Fibroblast of pulmonary artery (primary cell): ENCODE measurements around the gene KRTAP4-11.
"Not testable (repeated sequence)": the region's sequence is repeated elsewhere in the genome, so short reads cannot be mapped to it uniquely, and the experiment has no call there.

ENCODE experiments used
- DNase-seq: peaks from one replicate; pipeline ENCODE4 v3.0.0-alpha.2; 2010; ENCODE audit warnings: low read depth
- H3K4me3 ChIP-seq: replicated peaks from 2 replicates; pipeline ENCODE4 v1.5.1; 2011; ENCODE audit warnings: low read depth, mild to moderate bottlenecking, control low read depth, low read length, moderate library complexity
- TF ChIP-seq, protein P1 (sequence below): IDR thresholded peaks from 2 replicates; pipeline ENCODE4 v1.5.1; 2011; ENCODE audit warnings: mild to moderate bottlenecking, control low read depth, low read length, inconsistent platforms; ENCODE audit errors: missing control alignments

The KRTAP4-11 gene

DNA sequence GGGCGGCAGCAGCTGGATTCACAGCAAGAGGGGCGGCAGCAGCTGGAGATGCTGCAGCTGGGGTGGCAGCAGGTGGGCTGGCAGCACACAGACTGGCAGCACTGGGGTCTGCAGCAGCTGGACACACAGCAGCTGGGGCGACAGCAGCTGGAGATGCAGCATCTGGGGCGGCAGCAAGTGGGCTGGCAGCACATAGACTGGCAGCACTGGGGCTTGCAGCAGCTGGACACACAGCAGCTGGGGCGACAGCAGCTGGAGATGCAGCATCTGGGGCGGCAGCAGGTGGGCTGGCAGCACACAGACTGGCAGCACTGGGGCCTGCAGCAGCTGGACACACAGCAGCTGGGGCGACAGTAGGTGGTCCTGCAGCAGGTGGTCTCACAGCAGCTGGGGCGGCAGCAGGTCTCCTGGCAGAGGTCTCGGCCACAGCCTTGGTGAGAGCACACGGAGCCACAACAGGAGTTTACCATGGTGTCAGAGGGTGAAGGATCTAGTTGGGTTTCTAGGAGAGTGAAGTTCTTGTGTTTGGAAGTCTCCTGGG lies at the start of gene KRTAP4-11:
Gene KRTAP4-11 (minus strand): TSS at position 528 of the 541 bp plus-strand sequence. CDS start 58 bp downstream, at position 470.
- not testable (repeated sequence) for H3K4me3 ChIP-seq, DNase-seq

DNA sequence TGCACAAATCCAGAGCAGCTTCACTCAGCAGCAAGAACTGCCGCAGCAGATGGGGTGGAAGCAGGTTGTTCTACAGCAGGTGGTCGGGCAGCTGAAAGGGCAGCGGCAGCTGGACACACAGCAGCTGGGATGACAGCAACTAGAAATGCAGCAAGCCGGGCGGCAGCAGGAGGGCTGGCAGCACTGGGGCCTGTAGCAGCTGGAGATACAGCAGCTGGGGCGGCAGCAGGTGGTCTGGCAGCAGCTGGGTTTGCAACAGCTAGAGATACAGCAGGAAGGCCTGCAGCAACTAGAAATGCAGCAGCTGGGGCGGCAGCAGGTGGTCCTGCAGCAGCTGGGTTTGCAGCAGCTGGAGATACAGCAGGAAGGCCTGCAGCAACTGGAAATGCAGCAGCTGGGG lies 49.4 kb upstream of the KRTAP4-11 start:
- TF ChIP-seq, protein P1, sequence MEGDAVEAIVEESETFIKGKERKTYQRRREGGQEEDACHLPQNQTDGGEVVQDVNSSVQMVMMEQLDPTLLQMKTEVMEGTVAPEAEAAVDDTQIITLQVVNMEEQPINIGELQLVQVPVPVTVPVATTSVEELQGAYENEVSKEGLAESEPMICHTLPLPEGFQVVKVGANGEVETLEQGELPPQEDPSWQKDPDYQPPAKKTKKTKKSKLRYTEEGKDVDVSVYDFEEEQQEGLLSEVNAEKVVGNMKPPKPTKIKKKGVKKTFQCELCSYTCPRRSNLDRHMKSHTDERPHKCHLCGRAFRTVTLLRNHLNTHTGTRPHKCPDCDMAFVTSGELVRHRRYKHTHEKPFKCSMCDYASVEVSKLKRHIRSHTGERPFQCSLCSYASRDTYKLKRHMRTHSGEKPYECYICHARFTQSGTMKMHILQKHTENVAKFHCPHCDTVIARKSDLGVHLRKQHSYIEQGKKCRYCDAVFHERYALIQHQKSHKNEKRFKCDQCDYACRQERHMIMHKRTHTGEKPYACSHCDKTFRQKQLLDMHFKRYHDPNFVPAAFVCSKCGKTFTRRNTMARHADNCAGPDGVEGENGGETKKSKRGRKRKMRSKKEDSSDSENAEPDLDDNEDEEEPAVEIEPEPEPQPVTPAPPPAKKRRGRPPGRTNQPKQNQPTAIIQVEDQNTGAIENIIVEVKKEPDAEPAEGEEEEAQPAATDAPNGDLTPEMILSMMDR, result no peak
- no peak overlapping the region for H3K4me3 ChIP-seq
- no peak for DNase-seq

DNA sequence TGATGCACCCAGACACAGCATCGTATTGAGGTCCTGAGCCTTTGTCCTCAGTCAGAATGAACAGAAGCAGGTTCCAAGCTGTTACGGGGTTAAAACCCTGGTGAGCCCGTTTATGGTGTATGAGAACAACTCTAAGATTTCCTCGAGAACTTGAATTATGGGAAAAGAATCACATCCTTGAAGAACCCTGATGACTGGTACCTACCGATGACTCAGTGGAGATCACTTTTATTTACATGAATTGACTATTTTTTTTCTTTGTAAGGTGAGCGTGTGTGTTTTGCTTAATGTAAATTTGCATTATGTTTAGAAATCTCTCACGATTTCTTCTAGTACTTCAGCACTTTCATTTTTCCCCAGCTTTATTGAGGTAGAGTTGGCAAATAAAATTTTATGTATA lies 45.7 kb upstream of the KRTAP4-11 start:
- no peak for DNase-seq
- TF ChIP-seq, protein P1, result no peak
- H3K4me3 ChIP-seq, result no peak overlapping the region

DNA sequence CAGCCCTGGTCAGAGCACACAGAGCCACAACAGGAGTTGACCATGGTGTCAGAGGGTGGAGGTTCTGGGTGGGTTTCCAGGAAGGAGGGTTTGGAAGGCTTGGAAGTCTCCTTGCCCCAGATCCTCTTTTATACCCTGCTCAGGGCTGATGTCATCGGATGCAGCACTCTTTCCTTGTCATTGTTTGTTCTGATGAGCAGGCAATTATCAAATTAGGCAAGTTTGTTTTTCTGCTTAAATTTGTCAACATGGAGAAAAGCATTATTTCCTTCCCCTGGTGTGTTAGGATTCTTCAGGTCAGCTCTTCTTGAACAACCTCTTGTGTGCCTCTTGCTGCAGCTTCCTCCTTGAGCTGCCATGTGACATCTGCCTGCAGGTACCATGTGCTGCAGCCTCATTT lies 42.5 kb upstream of the KRTAP4-11 start, which contains the start of gene KRTAP4-4:
Gene KRTAP4-4 (minus strand): TSS at position 101 of the 400 bp plus-strand sequence. CDS start 57 bp downstream, at position 44.
- TF ChIP-seq, protein P1, result no peak
- H3K4me3 ChIP-seq, result no peak within 1 kb of the TSS
- DNase-seq, result no peak

DNA sequence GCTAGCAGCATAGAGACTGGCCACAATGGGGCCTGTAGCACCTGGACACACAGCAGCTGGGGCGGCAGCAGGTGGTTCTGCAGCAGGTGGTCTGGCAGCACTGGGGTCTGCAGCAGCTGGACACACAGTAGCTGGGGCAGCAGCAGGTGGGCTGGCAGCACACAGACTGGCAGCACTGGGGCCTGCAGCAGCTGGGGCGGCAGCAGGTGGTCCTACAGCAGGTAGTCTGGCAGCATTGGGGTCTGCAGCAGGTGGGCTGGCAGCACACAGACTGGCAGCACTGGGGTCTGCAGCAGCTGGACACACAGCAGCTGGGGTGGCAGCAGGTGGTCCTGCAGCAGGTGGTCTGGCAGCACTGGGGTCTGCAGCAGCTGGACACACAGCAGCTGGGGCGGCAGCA lies 42.0 kb upstream of the KRTAP4-11 start:
- not testable (repeated sequence) for H3K4me3 ChIP-seq, DNase-seq

DNA sequence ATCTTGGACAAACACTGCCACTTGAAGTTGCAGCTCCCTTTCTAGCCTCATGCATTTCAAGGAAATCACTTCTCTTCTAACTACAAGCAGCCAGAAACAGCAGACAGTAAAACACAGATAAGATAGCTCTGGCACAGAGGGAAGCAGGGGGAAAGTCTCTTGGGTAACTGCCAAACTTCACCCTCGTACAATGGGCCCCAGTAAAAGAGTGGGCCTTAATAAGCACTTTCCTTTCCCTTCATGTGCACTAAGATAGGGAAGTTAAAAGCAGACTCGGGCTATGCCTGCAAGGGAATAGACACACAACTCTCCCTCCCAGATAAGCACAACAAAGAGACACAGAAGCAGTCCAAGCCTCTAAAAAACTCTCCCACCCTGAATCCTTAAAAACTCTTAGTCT lies 35.7 kb upstream of the KRTAP4-11 start:
- DNase-seq, result no peak
- H3K4me3 ChIP-seq, result no peak overlapping the region
- TF ChIP-seq, protein P1, result no peak

DNA sequence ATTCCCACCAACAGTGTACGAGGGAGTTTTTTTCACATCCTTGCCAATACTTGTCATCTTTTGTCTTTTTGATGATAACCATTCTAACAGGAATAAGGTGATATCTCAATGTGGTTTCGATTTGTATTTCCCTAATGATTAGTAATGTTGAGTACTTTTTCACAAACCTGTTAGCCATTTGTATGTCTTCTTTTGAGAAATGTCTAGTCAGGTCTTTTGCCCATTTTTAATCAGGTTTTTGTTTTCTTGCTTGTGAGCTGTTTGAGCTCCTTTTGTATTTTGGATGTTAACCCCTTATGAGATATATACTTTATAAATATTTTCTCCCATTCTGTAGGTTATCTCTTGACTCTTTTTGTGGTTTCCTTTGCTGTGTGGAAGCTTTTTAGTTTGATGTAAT lies 33.4 kb upstream of the KRTAP4-11 start:
- TF ChIP-seq, protein P1, result no peak
- no peak overlapping the region for H3K4me3 ChIP-seq
- no peak for DNase-seq

DNA sequence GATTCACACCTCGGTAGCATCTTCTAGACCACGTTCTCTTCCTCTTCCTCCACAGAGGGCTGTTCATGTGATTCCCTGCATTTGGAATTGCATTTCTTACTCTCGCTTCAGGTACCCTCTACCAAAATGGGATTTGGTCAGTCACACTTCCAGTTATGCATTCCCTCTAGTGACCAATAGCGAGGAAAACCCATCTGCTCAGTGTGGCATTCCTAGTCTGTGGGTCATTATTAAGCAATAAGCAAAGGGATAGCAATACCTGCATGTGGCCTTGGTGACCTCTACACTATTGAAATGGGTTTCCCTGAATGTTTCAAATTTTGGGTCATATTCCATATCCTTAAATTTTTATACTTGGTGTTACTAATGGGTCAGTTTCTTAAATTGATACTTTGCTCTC lies 31.9 kb upstream of the KRTAP4-11 start:
- DNase-seq, result no peak
- TF ChIP-seq, protein P1, result no peak
- no peak overlapping the region for H3K4me3 ChIP-seq
